C1 segment of cervical spinal cord (tissue), 14 donors: ENCODE results near the gene ARSA.
"Not testable (repeated sequence)": the region's sequence is repeated elsewhere in the genome, so short reads cannot be mapped to it uniquely, and the experiment has no call there.

ENCODE experiments used
- DNase-seq, 14 donors: peaks; one replicate each; lab custom pipeline; 2025; lab: John Stamatoyannopoulos, UW

ARSA gene

GRCh38 chr22:50622723-50623327 lies 5.1 kb downstream of the ARSA start:
- peak in 1 of 14 donors; percentile 92 for DNase-seq

GRCh38 chr22:50621948-50622722 lies 5.8 kb downstream of the ARSA start:
- no peak for DNase-seq

GRCh38 chr22:50621356-50621880 lies 6.5 kb downstream of the ARSA start:
- DNase-seq, result no peak

GRCh38 chr22:50620593-50621355 lies 7.2 kb downstream of the ARSA start:
- peak in 6 of 14 donors; percentile 19 to 78 (median 48) for DNase-seq

GRCh38 chr22:50614296-50614695 lies 13.7 kb downstream of the ARSA start:
- not testable (repeated sequence) for DNase-seq

- DNase-seq, result peak in 1 of 14 donors; percentile 65
These were observed 14.5 kb downstream of the ARSA start for GRCh38 chr22:50613291-50613981.

GRCh38 chr22:50612528-50613221 lies 15.3 kb downstream of the ARSA start:
- no peak for DNase-seq

- no peak for DNase-seq
These were observed 15.8 kb downstream of the ARSA start for GRCh38 chr22:50612168-50612527.

- DNase-seq, result no peak
These were observed 16.5 kb downstream of the ARSA start for GRCh38 chr22:50611341-50612060.

GRCh38 chr22:50610581-50610980 lies 17.4 kb downstream of the ARSA start:
- no peak for DNase-seq

- no peak for DNase-seq
These were observed 17.9 kb downstream of the ARSA start for GRCh38 chr22:50610041-50610451.

- DNase-seq, result no peak
These were observed 18.4 kb downstream of the ARSA start for GRCh38 chr22:50609599-50609998.

GRCh38 chr22:50608996-50609395 lies 19.0 kb downstream of the ARSA start:
- DNase-seq, result no peak

- DNase-seq, result not testable (repeated sequence)
These were observed 19.7 kb downstream of the ARSA start for GRCh38 chr22:50608058-50608840.

- no peak for DNase-seq
These were observed 20.3 kb downstream of the ARSA start for GRCh38 chr22:50607659-50608020.

GRCh38 chr22:50606946-50607658 lies 20.9 kb downstream of the ARSA start:
- DNase-seq, result no peak

- DNase-seq, result peak in 1 of 14 donors; percentile 69
These were observed 21.6 kb downstream of the ARSA start for GRCh38 chr22:50606165-50606945.

- no peak for DNase-seq
These were observed 22.3 kb downstream of the ARSA start for GRCh38 chr22:50605613-50606074.
